Effector memory CD8-positive, alpha-beta T cell (primary cell): ENCODE data around the gene MRPL37.
"Not testable (repeated sequence)": the region's sequence is repeated elsewhere in the genome, so short reads cannot be mapped to it uniquely, and the experiment has no call there.

Experiments used
- ATAC-seq: fragments of 150-1000 bp; cut with Tn5 transposase; replicated peaks from 2 replicates; pipeline ENCODE4 v1.10.0; 2021; ENCODE audit warnings: mild to moderate bottlenecking, moderate library complexity
- DNase-seq, 3 experiments: peaks; one replicate each; pipeline ENCODE4 v3.0.0; 2021
- H3K27ac Mint-ChIP-seq, 2 donors: one replicate each; pipeline ENCODE4 v1.8.0; 2022; ENCODE audit warnings: mild to moderate bottlenecking in 2 of 2, mixed read lengths in 2 of 2, moderate library complexity in 2 of 2
- H3K27me3 Mint-ChIP-seq, 2 donors: one replicate each; pipeline ENCODE4 v1.8.0; 2022; ENCODE audit warnings: mixed read lengths in 2 of 2
- H3K36me3 Mint-ChIP-seq: one replicate; pipeline ENCODE4 v1.8.0; 2022; ENCODE audit warnings: mild to moderate bottlenecking, moderate library complexity, mixed read lengths; ENCODE audit not compliant: insufficient read depth
- H3K4me1 Mint-ChIP-seq, 2 donors: one replicate each; pipeline ENCODE4 v1.8.0; 2022; ENCODE audit warnings: low read depth in 2 of 2, mixed read lengths in 2 of 2
- H3K4me3 Mint-ChIP-seq, 2 donors: one replicate each; pipeline ENCODE4 v1.8.0; 2022; ENCODE audit warnings: mild to moderate bottlenecking in 2 of 2, mixed read lengths in 2 of 2, moderate library complexity in 2 of 2
- H3K9me3 Mint-ChIP-seq, 2 donors: one replicate each; pipeline ENCODE4 v1.8.0; 2022; ENCODE audit warnings: mixed read lengths in 2 of 2

Gene MRPL37

GRCh38 chr1:54165146-54165545 lies 34.8 kb upstream of the MRPL37 start:
- ATAC-seq (no peak), DNase-seq (no peak)
- no peaks in the 10 kb centered on the region for H3K36me3 Mint-ChIP-seq
- H3K27me3 Mint-ChIP-seq = peaks cover 0 to 16% of the 10 kb centered on the region in 2 donors
- no peaks in the 10 kb centered on the region for H3K9me3 Mint-ChIP-seq
- H3K4me3 Mint-ChIP-seq = no peak overlapping the region
- H3K4me1 Mint-ChIP-seq = no peaks in the 10 kb centered on the region
- H3K27ac Mint-ChIP-seq = no peak overlapping the region

GRCh38 chr1:54166357-54166756 lies 33.6 kb upstream of the MRPL37 start:
- not testable (repeated sequence) for H3K9me3 Mint-ChIP-seq, H3K27ac Mint-ChIP-seq, H3K27me3 Mint-ChIP-seq, ATAC-seq, H3K4me3 Mint-ChIP-seq, DNase-seq, H3K36me3 Mint-ChIP-seq, H3K4me1 Mint-ChIP-seq

GRCh38 chr1:54167422-54168139 lies 32.4 kb upstream of the MRPL37 start:
- ATAC-seq (no peak), DNase-seq (no peak)
- Mint-ChIP-seq H3K4me3 (no peak overlapping the region), H3K27me3 (peaks cover 0 to 7% of the 10 kb centered on the region in 2 donors), H3K36me3 (no peaks in the 10 kb centered on the region), H3K4me1 (no peaks in the 10 kb centered on the region), H3K27ac (no peak overlapping the region), H3K9me3 (no peaks in the 10 kb centered on the region)

GRCh38 chr1:54168206-54168965 lies 31.6 kb upstream of the MRPL37 start:
- no peak overlapping the region for H3K27ac Mint-ChIP-seq
- ATAC-seq (no peak), DNase-seq (no peak)
- H3K4me1 Mint-ChIP-seq = no peaks in the 10 kb centered on the region
- H3K4me3 Mint-ChIP-seq = no peak overlapping the region
- no peaks in the 10 kb centered on the region for H3K9me3 Mint-ChIP-seq
- peaks cover 0 to 6% of the 10 kb centered on the region in 2 donors for H3K27me3 Mint-ChIP-seq
- no peaks in the 10 kb centered on the region for H3K36me3 Mint-ChIP-seq

- no peaks in the 10 kb centered on the region for H3K36me3 Mint-ChIP-seq
- no peaks in the 10 kb centered on the region for H3K4me1 Mint-ChIP-seq
- no peak overlapping the region for H3K27ac Mint-ChIP-seq
- H3K9me3 Mint-ChIP-seq = no peaks in the 10 kb centered on the region
- H3K4me3 Mint-ChIP-seq = no peak overlapping the region
- no peak for DNase-seq
- no peaks in the 10 kb centered on the region for H3K27me3 Mint-ChIP-seq
- no peak for ATAC-seq
Measured at GRCh38 chr1:54169068-54169467, 30.9 kb upstream of the MRPL37 start.

GRCh38 chr1:54171016-54171415 lies 29.0 kb upstream of the MRPL37 start:
- Mint-ChIP-seq H3K27me3 (no peaks in the 10 kb centered on the region), H3K4me3 (no peak overlapping the region), H3K9me3 (no peaks in the 10 kb centered on the region)

GRCh38 chr1:54171606-54172005 lies 28.4 kb upstream of the MRPL37 start:
- Mint-ChIP-seq H3K4me1 (no peaks in the 10 kb centered on the region), H3K36me3 (no peaks in the 10 kb centered on the region), H3K4me3 (no peak overlapping the region), H3K9me3 (no peaks in the 10 kb centered on the region), H3K27ac (no peak overlapping the region), H3K27me3 (no peaks in the 10 kb centered on the region)
- ATAC-seq (no peak), DNase-seq (no peak)

More at GRCh38 chr1:54171016-54171415, 29.0 kb upstream of the MRPL37 start:
- Mint-ChIP-seq H3K36me3 (no peaks in the 10 kb centered on the region), H3K27ac (no peak overlapping the region), H3K4me1 (no peaks in the 10 kb centered on the region)
- no peak for ATAC-seq
- DNase-seq = no peak

- no peak for ATAC-seq
- H3K36me3 Mint-ChIP-seq = no peaks in the 10 kb centered on the region
- H3K27me3 Mint-ChIP-seq = no peaks in the 10 kb centered on the region
- H3K9me3 Mint-ChIP-seq = no peaks in the 10 kb centered on the region
- no peak overlapping the region for H3K4me3 Mint-ChIP-seq
- no peaks in the 10 kb centered on the region for H3K4me1 Mint-ChIP-seq
- no peak for DNase-seq
- H3K27ac Mint-ChIP-seq = peak overlapping the region in 1 of 2 donors; percentile 13
Measured at GRCh38 chr1:54172614-54173599, 27.1 kb upstream of the MRPL37 start.

- Mint-ChIP-seq H3K27ac (no peak overlapping the region), H3K4me3 (no peak overlapping the region), H3K4me1 (no peaks in the 10 kb centered on the region), H3K27me3 (no peaks in the 10 kb centered on the region), H3K36me3 (no peaks in the 10 kb centered on the region), H3K9me3 (no peaks in the 10 kb centered on the region)
- no peak for DNase-seq
- no peak for ATAC-seq
Measured at GRCh38 chr1:54173681-54174080, 26.3 kb upstream of the MRPL37 start.

GRCh38 chr1:54174106-54174505 lies 25.9 kb upstream of the MRPL37 start:
- no peak overlapping the region for H3K27ac Mint-ChIP-seq
- ATAC-seq (no peak), DNase-seq (no peak)
- H3K4me3 Mint-ChIP-seq = no peak overlapping the region
- no peaks in the 10 kb centered on the region for H3K27me3 Mint-ChIP-seq
- H3K36me3 Mint-ChIP-seq = no peaks in the 10 kb centered on the region
- H3K9me3 Mint-ChIP-seq = no peaks in the 10 kb centered on the region
- H3K4me1 Mint-ChIP-seq = no peaks in the 10 kb centered on the region

GRCh38 chr1:54176621-54177327 lies 23.2 kb upstream of the MRPL37 start:
- H3K4me3 Mint-ChIP-seq = no peak overlapping the region
- DNase-seq (no peak), ATAC-seq (no peak)
- no peaks in the 10 kb centered on the region for H3K27me3 Mint-ChIP-seq
- H3K36me3 Mint-ChIP-seq = peaks cover 2% of the 10 kb centered on the region
- peaks cover 0 to 1% of the 10 kb centered on the region in 2 donors for H3K4me1 Mint-ChIP-seq
- no peaks in the 10 kb centered on the region for H3K9me3 Mint-ChIP-seq
- peak overlapping the region in 1 of 2 donors; percentile 41 for H3K27ac Mint-ChIP-seq

- H3K36me3 Mint-ChIP-seq = peaks cover 2% of the 10 kb centered on the region
- H3K9me3 Mint-ChIP-seq = no peaks in the 10 kb centered on the region
- DNase-seq (no peak), ATAC-seq (no peak)
- H3K4me1 Mint-ChIP-seq = peaks cover 0 to 2% of the 10 kb centered on the region in 2 donors
- H3K4me3 Mint-ChIP-seq = no peak overlapping the region
- H3K27me3 Mint-ChIP-seq = no peaks in the 10 kb centered on the region
- peak overlapping the region in 1 of 2 donors; percentile 62 for H3K27ac Mint-ChIP-seq
Measured at GRCh38 chr1:54177726-54178125, 22.2 kb upstream of the MRPL37 start.
